Measurements from ENCODE around the gene RAB1B. TPM values are rescaled to one million over a fixed set of nuclear protein-coding genes. Genes with fewer than 3 reads are reported as not detected.

The RAB1B gene
- total and polyA plus RNA-seq, 10 of the 15 experiments (the other 5 are each of a cell fraction or from before 2014, with no cell fraction given): 10.4 to 193 (median 96.9) TPM

DNA sequence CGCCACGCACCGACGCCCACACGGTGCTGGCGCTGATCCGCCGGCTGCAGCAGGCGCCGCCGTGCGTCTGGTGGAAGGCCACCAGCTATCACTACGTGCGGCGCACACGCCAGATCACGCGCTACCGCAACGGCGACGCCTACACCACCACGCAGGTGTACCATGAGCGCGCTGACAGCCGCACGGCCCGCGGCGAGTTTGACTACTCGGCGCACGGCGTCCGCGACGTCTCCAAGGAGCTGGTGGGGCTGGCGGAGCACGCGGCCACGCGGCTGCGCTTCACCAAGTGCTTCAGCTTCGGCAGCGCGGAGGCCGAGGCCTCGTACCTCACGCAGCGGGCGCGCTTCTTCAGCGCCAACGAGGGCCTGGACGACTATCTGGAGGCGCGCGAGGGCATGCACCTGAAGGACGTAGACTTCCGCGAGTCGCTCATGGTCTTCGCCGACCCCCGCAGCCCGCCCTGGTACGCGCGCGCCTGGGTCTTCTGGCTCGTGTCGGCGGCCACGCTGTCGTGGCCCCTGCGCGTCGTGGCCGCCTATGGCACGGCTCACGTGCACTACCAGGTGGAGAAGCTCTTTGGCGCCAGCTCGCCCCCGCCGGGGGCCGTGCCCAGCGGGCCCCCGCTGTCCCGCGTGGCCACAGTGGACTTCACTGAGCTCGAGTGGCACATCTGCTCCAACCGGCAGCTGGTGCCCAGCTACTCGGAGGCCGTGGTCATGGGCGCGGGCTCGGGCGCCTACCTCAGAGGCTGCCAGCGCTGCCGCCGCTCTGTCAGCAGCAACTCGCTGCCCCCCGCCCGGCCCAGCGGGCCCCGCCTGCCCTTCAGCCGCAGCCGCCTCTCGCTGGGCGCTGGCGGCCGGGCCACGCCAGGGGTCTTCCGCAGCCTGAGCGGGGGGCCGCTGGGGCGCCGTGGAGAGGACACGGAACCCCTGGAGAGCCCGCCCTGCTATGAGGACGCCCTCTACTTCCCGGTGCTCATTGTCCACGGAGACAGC, 26.5 kb downstream of the RAB1B start:
- no TSS peak for BruUV-seq (replicated peaks)
- in situ Hi-C loops (cut with MboI) (no loop called here), intact Hi-C loops (cut with micrococcal nuclease; ENCODE audit: unreplicated experiment) (no loop called here)
- H3K36me3 ChIP-seq (ENCODE audit: control insufficient read depth in 2 of 2, insufficient read depth in 2 of 2, low read length in 1 of 2): no peaks in the 10 kb centered on the region
- ATAC-seq: no peak
- no peaks in the 10 kb centered on the region for H4K20me1 ChIP-seq (ENCODE audit: control insufficient read depth, insufficient read depth)
- CTCF ChIA-PET: no interaction called here
- no peak overlapping the region for H3K9ac ChIP-seq (ENCODE audit: control insufficient read depth, insufficient read depth, low read length)
- peaks cover 5% of the 10 kb centered on the region; the same call in 1 of the 2 replicates for H3K4me1 ChIP-seq (ENCODE audit: control insufficient read depth, insufficient read depth, low read length)
- no peak overlapping the region for H2AFZ ChIP-seq (ENCODE audit: control insufficient read depth, low read depth, low read length)
- RAD21 ChIA-PET (ENCODE audit: unreplicated experiment): no interaction called here
- H3K4me3 ChIP-seq: no peak overlapping the region
- DNase-seq (ENCODE audit: low read depth, low spot score): no peak
- H3K27me3 ChIP-seq (replicated peaks in 1 of 2; ENCODE audit: control insufficient read depth in 2 of 2, insufficient read depth in 2 of 2, low read length in 1 of 2): peaks cover 2 to 7% of the 10 kb centered on the region in 2 experiments; a peak in 2 of 4 replicates
- no peak overlapping the region for H3K27ac ChIP-seq (ENCODE audit: control insufficient read depth, insufficient read depth)
- POLR2A ChIA-PET: no interaction called here
- FAIRE-seq: no peak
- no peaks in the 10 kb centered on the region for H3K9me3 ChIP-seq (replicated peaks; ENCODE audit: control insufficient read depth, insufficient read depth, low read length)
- WGBS (ENCODE audit: insufficient coverage, insufficient replicate concordance, low lambda C conversion rate, missing lambda C conversion rate): 84% methylated on average over 111 of the region's 123 CpGs
- H3K4me2 ChIP-seq (ENCODE audit: control insufficient read depth, insufficient read depth): no peak overlapping the region
- SMC1A ChIA-PET (ENCODE audit: uncharacterized antibody, unreplicated experiment): no interaction called here
- TF ChIP-seq, protein P1, sequence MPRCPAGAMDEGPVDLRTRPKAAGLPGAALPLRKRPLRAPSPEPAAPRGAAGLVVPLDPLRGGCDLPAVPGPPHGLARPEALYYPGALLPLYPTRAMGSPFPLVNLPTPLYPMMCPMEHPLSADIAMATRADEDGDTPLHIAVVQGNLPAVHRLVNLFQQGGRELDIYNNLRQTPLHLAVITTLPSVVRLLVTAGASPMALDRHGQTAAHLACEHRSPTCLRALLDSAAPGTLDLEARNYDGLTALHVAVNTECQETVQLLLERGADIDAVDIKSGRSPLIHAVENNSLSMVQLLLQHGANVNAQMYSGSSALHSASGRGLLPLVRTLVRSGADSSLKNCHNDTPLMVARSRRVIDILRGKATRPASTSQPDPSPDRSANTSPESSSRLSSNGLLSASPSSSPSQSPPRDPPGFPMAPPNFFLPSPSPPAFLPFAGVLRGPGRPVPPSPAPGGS (IDR thresholded peaks at IDR 0.05; ENCODE audit: borderline replicate concordance, insufficient read depth, low read depth, low read length, poor library complexity, severe bottlenecking): peak; percentile 57
- TF ChIP-seq ESRRA (IDR thresholded peaks at IDR 0.05; ENCODE audit: low read length): no peak
- H3K79me2 ChIP-seq (ENCODE audit: control insufficient read depth, insufficient read depth, low read length): no peaks in the 10 kb centered on the region

DNA sequence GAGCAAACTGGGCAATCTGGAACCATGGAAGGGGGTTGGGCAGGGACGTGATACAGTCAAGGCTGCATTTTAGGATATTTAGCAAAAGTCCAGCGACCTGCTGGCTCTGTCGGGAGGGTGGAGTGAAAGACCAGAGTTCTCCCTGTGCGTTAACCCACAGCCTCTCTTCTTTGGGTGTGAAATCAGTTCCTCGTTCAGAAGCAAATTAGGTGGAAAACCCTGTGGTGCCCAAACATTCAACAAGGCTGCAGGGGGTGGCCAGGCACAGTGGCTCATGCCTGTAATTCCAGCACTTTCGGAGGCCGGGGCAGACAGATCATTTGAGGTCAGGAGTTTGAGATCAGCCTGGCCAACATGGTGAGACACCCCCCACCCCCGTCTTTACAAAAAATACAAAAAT, 29.2 kb downstream of the RAB1B start:
- ChIA-PET POLR2A (interaction anchor here (0.8 to 1.0 kb wide), 2 partner anchors 8 to 34 kb away, joined by 3 read pairs; partner anchors contain the start of gene YIF1A), SMC1A (ENCODE audit: uncharacterized antibody, unreplicated experiment) (interaction anchor here (1.1 kb wide), 1 partner anchor 14 kb away, joined by 8 read pairs; no protein-coding TSS in a partner anchor), RAD21 (ENCODE audit: unreplicated experiment) (interaction anchor here (1.2 kb wide), 1 partner anchor 14 kb away, joined by 3 read pairs; no protein-coding TSS in a partner anchor), CTCF (interaction anchor here (1.6 to 4.2 kb wide), 3 partner anchors 14 to 91 kb away, joined by 4 to 25 read pairs (median 7); no protein-coding TSS in a partner anchor)
- no peaks in the 10 kb centered on the region for H3K4me1 ChIP-seq (ENCODE audit: control insufficient read depth, insufficient read depth, low read length)
- H3K79me2 ChIP-seq (ENCODE audit: control insufficient read depth, insufficient read depth, low read length): no peaks in the 10 kb centered on the region
- H3K9me3 ChIP-seq (replicated peaks; ENCODE audit: control insufficient read depth, insufficient read depth, low read length): no peaks in the 10 kb centered on the region
- BruUV-seq (replicated peaks): no TSS peak
- H3K27me3 ChIP-seq (replicated peaks in 1 of 2; ENCODE audit: control insufficient read depth in 2 of 2, insufficient read depth in 2 of 2, low read length in 1 of 2): peaks cover 2 to 4% of the 10 kb centered on the region in 2 experiments; a peak in 2 of 4 replicates
- H2AFZ ChIP-seq (ENCODE audit: control insufficient read depth, low read depth, low read length): no peak overlapping the region
- DNase-seq (ENCODE audit: low read depth, low spot score) (no peak), ATAC-seq (no peak), FAIRE-seq (no peak)
- 14% methylated on average over 8 of the region's 8 CpGs for WGBS (ENCODE audit: insufficient coverage, insufficient replicate concordance, low lambda C conversion rate, missing lambda C conversion rate)
- no peak overlapping the region for H3K27ac ChIP-seq (ENCODE audit: control insufficient read depth, insufficient read depth)
- intact Hi-C loops (cut with micrococcal nuclease; ENCODE audit: unreplicated experiment): no loop called here
- H4K20me1 ChIP-seq (ENCODE audit: control insufficient read depth, insufficient read depth): no peaks in the 10 kb centered on the region
- no peak overlapping the region for H3K9ac ChIP-seq (ENCODE audit: control insufficient read depth, insufficient read depth, low read length)
- H3K4me3 ChIP-seq: no peak overlapping the region
- in situ Hi-C loops (cut with MboI): no loop called here
- H3K4me2 ChIP-seq (ENCODE audit: control insufficient read depth, insufficient read depth): no peak overlapping the region
- no peaks in the 10 kb centered on the region for H3K36me3 ChIP-seq (ENCODE audit: control insufficient read depth in 2 of 2, insufficient read depth in 2 of 2, low read length in 1 of 2)
- TF ChIP-seq, protein P2, sequence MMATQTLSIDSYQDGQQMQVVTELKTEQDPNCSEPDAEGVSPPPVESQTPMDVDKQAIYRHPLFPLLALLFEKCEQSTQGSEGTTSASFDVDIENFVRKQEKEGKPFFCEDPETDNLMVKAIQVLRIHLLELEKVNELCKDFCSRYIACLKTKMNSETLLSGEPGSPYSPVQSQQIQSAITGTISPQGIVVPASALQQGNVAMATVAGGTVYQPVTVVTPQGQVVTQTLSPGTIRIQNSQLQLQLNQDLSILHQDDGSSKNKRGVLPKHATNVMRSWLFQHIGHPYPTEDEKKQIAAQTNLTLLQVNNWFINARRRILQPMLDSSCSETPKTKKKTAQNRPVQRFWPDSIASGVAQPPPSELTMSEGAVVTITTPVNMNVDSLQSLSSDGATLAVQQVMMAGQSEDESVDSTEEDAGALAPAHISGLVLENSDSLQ (IDR thresholded peaks at IDR 0.05): no peak
- TF ChIP-seq, protein P3, sequence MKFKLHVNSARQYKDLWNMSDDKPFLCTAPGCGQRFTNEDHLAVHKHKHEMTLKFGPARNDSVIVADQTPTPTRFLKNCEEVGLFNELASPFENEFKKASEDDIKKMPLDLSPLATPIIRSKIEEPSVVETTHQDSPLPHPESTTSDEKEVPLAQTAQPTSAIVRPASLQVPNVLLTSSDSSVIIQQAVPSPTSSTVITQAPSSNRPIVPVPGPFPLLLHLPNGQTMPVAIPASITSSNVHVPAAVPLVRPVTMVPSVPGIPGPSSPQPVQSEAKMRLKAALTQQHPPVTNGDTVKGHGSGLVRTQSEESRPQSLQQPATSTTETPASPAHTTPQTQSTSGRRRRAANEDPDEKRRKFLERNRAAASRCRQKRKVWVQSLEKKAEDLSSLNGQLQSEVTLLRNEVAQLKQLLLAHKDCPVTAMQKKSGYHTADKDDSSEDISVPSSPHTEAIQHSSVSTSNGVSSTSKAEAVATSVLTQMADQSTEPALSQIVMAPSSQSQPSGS (IDR thresholded peaks at IDR 0.05; ENCODE audit: low read length): no peak
- TF ChIP-seq SMAD1 (IDR thresholded peaks at IDR 0.05; ENCODE audit: low read depth, partially characterized antibody) (no peak), ZNF622 (IDR thresholded peaks at IDR 0.05) (no peak), CREM (IDR thresholded peaks at IDR 0.05; ENCODE audit: low read depth) (no peak), SUPT20H (IDR thresholded peaks at IDR 0.05; ENCODE audit: borderline replicate concordance, control insufficient read depth, low read depth, low read length) (no peak), RAD51 (IDR thresholded peaks at IDR 0.05) (no peak)
- TF ChIP-seq, protein P4, sequence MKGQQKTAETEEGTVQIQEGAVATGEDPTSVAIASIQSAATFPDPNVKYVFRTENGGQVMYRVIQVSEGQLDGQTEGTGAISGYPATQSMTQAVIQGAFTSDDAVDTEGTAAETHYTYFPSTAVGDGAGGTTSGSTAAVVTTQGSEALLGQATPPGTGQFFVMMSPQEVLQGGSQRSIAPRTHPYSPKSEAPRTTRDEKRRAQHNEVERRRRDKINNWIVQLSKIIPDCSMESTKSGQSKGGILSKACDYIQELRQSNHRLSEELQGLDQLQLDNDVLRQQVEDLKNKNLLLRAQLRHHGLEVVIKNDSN (IDR thresholded peaks at IDR 0.05; ENCODE audit: borderline replicate concordance, extremely low read length, insufficient read depth, low read depth, low read length): no peak
